Esophagus squamous epithelium (tissue), 5 donors: ENCODE measurements around the gene KRTAP12-1. TPM values are rescaled to one million over a fixed set of nuclear protein-coding genes. Genes with fewer than 3 reads are reported as not detected.
"Not testable (repeated sequence)": the region's sequence is repeated elsewhere in the genome, so short reads cannot be mapped to it uniquely, and the experiment has no call there.

ENCODE experiments used
- DNase-seq: peaks from one replicate; lab custom pipeline; 2025; lab: John Stamatoyannopoulos, UW
- H3K27ac ChIP-seq, 4 donors: fragments of 200-600 bp; sonication (generic); one replicate each; pipeline ENCODE4 v1.5.1; 2016 to 2019; ENCODE audit warnings: mild to moderate bottlenecking in 1 of 4
- H3K27me3 ChIP-seq, 4 donors: fragments of 200-600 bp; sonication (generic); 1 replicate in 3 of 4; 2 replicates in 1 of 4; pipeline versions ENCODE4 v1.5.1 to v1.6.0; 2017 to 2021; ENCODE audit warnings: antibody characterized with exemption in 1 of 4
- H3K36me3 ChIP-seq, 3 donors: fragments of 200-600 bp; sonication (generic); one replicate each; pipeline ENCODE4 v1.5.1; 2016 to 2019
- H3K4me1 ChIP-seq, 3 donors: fragments of 200-600 bp; sonication (generic); one replicate each; pipeline ENCODE4 v1.5.1; 2017 to 2019
- H3K4me3 ChIP-seq, 4 donors: fragments of 200-600 bp; sonication (generic); 1 replicate in 3 of 4; 2 replicates in 1 of 4; pipeline ENCODE4 v1.5.1; 2016 to 2019; ENCODE audit warnings: mild to moderate bottlenecking in 2 of 4, moderate library complexity in 1 of 4
- H3K9me3 ChIP-seq, 3 donors: fragments of 200-600 bp; sonication (generic); one replicate each; pipeline ENCODE4 v1.5.1; 2016 to 2019
- POLR2A ChIP-seq, 4 donors: fragments of 450-650 bp; IDR thresholded peaks; one replicate each; pipeline ENCODE4 v1.6.1; 2017; ENCODE audit warnings: antibody characterized with exemption in 4 of 4, mild to moderate bottlenecking in 4 of 4, moderate library complexity in 3 of 4
- WGBS, 2 donors: methylation state at CpG; one replicate each; pipeline ENCODE4 v1.1.5; 2018; 5-methylcytosine and 5-hydroxymethylcytosine counted together
- intact Hi-C: fragments of 100-400 bp; cut with DNase I; formaldehyde crosslinking; loops from one replicate; pipeline ENCODE4 v1.15.0; 2022
- total RNA-seq, 4 donors: library from RNA; depleted of rRNA; stranded (reverse); fragments of >200 nt; gene quantifications; one replicate each; pipeline ENCODE4 v1.1.0, GENCODE V29; 2016
- TF ChIP-seq, protein P1 (sequence below), 6 experiments: fragments of 450-650 bp in 4 of 6; fragments of 200-600 bp in 2 of 6; sonication (generic) in 2 of 6; IDR thresholded peaks; one replicate each; pipeline ENCODE4 v1.5.1; 2016 to 2019; ENCODE audit warnings: antibody characterized with exemption in 6 of 6, mild to moderate bottlenecking in 4 of 6, moderate library complexity in 4 of 6
- donor health status: DM: yes; HTN: yes; CAD: no.

The KRTAP12-1 gene
- total RNA-seq, 4 donors from 2014 or later = not detected

DNA sequence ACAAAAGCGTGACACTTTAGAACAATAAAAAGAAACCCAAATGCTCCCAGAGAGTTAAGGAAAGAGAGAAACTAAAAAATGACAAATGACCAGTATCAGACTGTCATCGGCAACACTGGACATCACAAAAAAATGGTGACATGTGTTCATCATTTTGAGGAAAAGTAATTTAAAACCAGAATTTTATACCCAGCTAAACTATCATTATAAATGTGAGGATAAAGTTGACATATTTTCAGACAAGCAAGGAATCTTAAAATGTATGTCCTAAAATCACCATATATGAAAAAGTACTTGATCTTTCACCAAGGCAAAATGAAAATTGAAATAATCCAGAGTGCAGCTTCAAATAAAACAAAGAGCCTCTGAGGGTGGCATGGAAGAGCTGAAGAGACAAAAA lies 37.1 kb downstream of the KRTAP12-1 start:
- DNase-seq = no peak
- WGBS, 2 donors = 48 to 90% methylated on average over 2 of the region's 2 CpGs
- TF ChIP-seq POLR2A (IDR thresholded peaks at IDR 0.05) = no peak
- TF ChIP-seq, protein P1, sequence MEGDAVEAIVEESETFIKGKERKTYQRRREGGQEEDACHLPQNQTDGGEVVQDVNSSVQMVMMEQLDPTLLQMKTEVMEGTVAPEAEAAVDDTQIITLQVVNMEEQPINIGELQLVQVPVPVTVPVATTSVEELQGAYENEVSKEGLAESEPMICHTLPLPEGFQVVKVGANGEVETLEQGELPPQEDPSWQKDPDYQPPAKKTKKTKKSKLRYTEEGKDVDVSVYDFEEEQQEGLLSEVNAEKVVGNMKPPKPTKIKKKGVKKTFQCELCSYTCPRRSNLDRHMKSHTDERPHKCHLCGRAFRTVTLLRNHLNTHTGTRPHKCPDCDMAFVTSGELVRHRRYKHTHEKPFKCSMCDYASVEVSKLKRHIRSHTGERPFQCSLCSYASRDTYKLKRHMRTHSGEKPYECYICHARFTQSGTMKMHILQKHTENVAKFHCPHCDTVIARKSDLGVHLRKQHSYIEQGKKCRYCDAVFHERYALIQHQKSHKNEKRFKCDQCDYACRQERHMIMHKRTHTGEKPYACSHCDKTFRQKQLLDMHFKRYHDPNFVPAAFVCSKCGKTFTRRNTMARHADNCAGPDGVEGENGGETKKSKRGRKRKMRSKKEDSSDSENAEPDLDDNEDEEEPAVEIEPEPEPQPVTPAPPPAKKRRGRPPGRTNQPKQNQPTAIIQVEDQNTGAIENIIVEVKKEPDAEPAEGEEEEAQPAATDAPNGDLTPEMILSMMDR (IDR thresholded peaks at IDR 0.05) = no peak
- Histone ChIP-seq H3K9me3 (peaks cover 0 to 30% (median 8%) of the 10 kb centered on the region in 3 donors), H3K4me3 (no peak overlapping the region), H3K4me1 (no peaks in the 10 kb centered on the region), H3K36me3 (no peaks in the 10 kb centered on the region), H3K27ac (no peak overlapping the region), H3K27me3 (peaks cover 0 to 39% (median 0%) of the 10 kb centered on the region in 4 donors)
- intact Hi-C loops = no loop called here

DNA sequence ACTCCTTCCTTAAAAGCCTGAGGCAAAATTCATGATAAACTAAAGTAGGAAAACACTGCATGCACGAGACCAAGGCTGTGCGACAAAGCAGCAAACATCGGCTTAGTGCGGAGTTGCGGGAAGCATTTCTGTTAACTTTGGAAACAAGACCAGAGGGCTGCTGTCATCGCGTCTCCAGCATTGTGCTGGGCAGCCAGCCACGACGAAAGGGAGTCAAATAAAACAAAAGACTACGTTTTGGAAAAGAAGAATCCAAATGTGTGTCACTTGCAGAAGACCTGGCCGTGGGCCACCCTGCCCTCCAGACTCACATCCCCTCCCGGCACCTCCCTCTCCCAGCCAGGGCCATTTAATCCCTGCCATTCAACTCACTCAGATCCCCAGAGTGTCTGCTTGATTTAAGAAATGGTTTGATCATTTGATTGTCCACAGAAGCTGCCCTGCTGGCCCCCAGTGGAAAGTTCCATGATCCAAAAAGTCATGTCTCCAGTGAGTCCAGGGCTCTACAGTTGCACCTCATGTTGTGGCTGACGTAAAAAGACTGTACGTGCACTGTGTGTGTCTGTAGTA lies 38.1 kb downstream of the KRTAP12-1 start:
- no peak for DNase-seq
- Histone ChIP-seq H3K27me3 (peaks cover 0 to 46% (median 0%) of the 10 kb centered on the region in 4 donors), H3K36me3 (no peaks in the 10 kb centered on the region), H3K4me1 (no peaks in the 10 kb centered on the region), H3K27ac (no peak overlapping the region), H3K4me3 (no peak overlapping the region), H3K9me3 (peaks cover 0 to 30% (median 8%) of the 10 kb centered on the region in 3 donors)
- no peak for TF ChIP-seq POLR2A (IDR thresholded peaks at IDR 0.05)
- TF ChIP-seq, protein P1 (IDR thresholded peaks at IDR 0.05) = no peak
- intact Hi-C loops = no loop called here
- WGBS, 2 donors = 39 to 71% methylated on average over 14 of the region's 14 CpGs

DNA sequence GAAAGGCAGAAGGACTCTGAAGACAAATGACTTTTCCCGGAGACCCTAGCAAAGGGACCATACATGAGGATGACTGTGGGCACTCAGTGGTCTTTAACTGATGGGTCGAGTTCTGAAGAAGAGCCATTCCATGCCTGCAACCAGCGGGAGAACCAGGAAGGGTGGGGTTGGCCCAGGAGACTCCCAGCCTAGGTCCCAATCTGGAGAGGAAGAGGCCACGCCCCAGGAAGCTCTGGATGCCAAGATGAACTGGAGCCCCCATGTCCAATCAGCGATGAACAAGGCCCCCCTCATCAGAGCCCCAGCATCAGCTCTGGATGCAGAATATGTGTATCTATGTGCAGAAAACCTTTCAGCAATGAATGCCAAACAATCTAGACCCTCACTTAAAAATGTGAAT lies 41.2 kb downstream of the KRTAP12-1 start:
- Histone ChIP-seq H3K27me3 (peaks cover 0 to 45% (median 0%) of the 10 kb centered on the region in 4 donors), H3K36me3 (no peaks in the 10 kb centered on the region), H3K27ac (no peak overlapping the region), H3K4me3 (no peak overlapping the region), H3K4me1 (no peaks in the 10 kb centered on the region), H3K9me3 (peaks cover 0 to 30% (median 8%) of the 10 kb centered on the region in 3 donors)
- TF ChIP-seq POLR2A (IDR thresholded peaks at IDR 0.05) = no peak
- TF ChIP-seq, protein P1 (IDR thresholded peaks at IDR 0.05) = no peak
- no peak for DNase-seq
- intact Hi-C loops = no loop called here
- WGBS, 2 donors = 89 to 92% methylated on average over 2 to 5 of the region's 5 CpGs

DNA sequence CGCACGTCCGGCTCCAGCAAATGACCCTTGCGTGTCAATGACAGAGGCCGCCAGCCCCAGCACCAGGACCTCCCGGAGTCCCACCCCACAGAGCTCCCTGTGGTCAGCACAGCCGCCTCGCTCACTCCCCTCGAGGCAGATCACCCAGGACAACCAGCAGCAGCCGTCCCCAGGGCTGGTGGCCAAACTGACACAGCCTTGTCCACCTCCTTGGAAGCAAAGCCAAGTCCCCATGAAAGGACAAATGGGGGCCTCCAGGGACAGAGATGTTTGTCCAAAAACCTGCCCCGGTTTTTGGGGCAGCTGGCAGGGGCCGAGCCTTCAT lies 42.7 kb downstream of the KRTAP12-1 start:
- Histone ChIP-seq H3K27me3 (peaks cover 0 to 56% (median 0%) of the 10 kb centered on the region in 4 donors), H3K4me1 (no peaks in the 10 kb centered on the region), H3K36me3 (no peaks in the 10 kb centered on the region), H3K9me3 (peaks cover 0 to 19% (median 0%) of the 10 kb centered on the region in 3 donors), H3K4me3 (no peak overlapping the region), H3K27ac (no peak overlapping the region)
- intact Hi-C loops = no loop called here
- TF ChIP-seq, protein P1 (IDR thresholded peaks at IDR 0.05) = no peak
- no peak for TF ChIP-seq POLR2A (IDR thresholded peaks at IDR 0.05)
- WGBS, 2 donors = no CpG with 5 or more reads among the region's 12 CpGs
- DNase-seq = no peak

DNA sequence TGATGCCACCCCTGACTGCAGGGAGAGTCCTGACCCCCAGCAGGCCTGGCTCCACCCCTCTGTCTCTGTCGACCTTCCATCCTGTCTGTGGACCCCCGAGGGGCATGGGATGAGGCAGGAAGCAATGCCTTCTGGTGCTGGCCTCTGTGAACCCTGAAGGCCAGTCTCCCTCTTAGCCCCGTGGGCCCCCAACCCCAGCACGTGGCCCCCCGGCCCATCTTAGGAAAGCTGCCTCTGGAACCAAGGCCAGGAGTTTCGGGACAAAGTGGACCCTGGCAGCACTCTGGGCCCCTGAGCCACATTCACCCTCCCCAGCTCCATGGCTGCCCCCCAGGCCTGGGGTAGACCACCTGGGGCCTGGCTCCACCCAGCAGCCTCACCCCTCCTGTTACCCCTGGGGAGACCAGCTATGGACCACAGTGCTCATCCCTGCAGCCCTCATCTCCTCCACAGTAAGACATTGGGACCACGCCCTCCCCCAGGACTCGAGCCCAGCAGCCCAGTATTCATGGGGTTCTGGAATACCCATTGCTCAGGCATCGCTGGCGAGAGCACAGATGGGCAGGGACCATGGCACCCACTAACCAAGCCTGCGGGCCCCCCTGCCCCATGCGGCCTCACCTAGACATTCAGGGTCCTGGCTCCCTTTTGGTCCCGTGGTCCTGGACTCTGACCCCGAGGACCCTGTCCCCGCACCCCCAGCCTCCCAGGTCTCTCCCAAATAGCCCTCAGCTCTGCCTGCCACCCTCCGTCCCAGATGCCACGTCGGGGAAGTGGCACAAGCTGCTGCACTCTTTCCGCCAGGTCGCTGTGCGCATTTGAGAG lies 43.2 kb downstream of the KRTAP12-1 start:
- Histone ChIP-seq H3K27me3 (peaks cover 0 to 61% (median 0%) of the 10 kb centered on the region in 4 donors), H3K9me3 (peaks cover 0 to 13% (median 0%) of the 10 kb centered on the region in 3 donors)
- H3K4me3 ChIP-seq, DNase-seq, H3K4me1 ChIP-seq, H3K36me3 ChIP-seq, intact Hi-C loops, H3K27ac ChIP-seq: not testable (repeated sequence)
- 55% methylated on average over 2 of the region's 21 CpGs; no CpG with 5 or more reads in 1 of the 2 donors for WGBS, 2 donors

DNA sequence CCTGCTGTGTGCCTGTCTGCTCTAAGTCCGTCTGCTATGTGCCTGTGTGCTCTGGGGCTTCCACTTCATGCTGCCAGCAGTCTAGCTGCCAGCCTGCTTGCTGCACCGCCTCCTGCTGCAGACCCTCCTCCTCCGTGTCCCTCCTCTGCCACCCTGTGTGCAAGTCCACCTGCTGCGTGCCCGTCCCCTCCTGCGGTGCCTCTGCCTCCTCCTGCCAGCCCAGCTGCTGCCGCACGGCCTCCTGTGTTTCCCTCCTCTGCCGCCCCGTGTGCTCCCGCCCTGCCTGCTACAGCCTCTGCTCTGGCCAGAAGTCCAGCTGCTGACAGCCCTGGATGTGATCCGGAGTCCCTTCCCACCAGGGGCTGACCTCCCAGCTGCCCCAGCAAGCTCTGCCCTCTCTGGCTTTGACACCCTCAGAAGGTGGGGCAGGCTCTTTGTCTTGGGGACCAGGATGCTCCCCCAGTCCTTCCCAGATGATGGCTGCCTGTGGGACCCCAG lies 44.1 kb downstream of the KRTAP12-1 start:
- 61 to 79% methylated on average over 7 to 11 of the region's 12 CpGs for WGBS, 2 donors
- H3K9me3 ChIP-seq = peaks cover 0 to 12% (median 0%) of the 10 kb centered on the region in 3 donors
- peaks cover 0 to 61% (median 0%) of the 10 kb centered on the region in 4 donors for H3K27me3 ChIP-seq
- H3K27ac ChIP-seq, intact Hi-C loops, H3K36me3 ChIP-seq, DNase-seq, H3K4me3 ChIP-seq, H3K4me1 ChIP-seq: not testable (repeated sequence)
